OCI-LY1 (cell line): Measurements from ENCODE around the gene MXD1.

Experiments used
- CTCF ChIP-seq: fragments of 200-600 bp; sonication (generic), shearing (Covaris generic); IDR thresholded peaks from 2 replicates; pipeline ENCODE4 v1.5.1; 2017; ENCODE audit warnings: mild to moderate bottlenecking, antibody characterized with exemption, low read length, moderate library complexity, mixed read lengths
- EZH2 ChIP-seq: fragments of 200-600 bp; sonication (generic), shearing (Covaris generic); IDR thresholded peaks from 2 replicates; pipeline ENCODE4 v1.8.0; 2017; ENCODE audit warnings: borderline replicate concordance, mixed run types, mild to moderate bottlenecking, antibody characterized with exemption, low read length, moderate library complexity, mixed read lengths

- TF ChIP-seq CTCF, result no peak
- no peak for TF ChIP-seq EZH2
Observed at GRCh38 chr2:69923116-69923515, 8.2 kb downstream of the MXD1 start.
